ENCODE results near the gene UFSP1. TPM values are rescaled to one million over a fixed set of nuclear protein-coding genes. Genes with fewer than 3 reads are reported as not detected.
"Not testable (repeated sequence)": the region's sequence is repeated elsewhere in the genome, so short reads cannot be mapped to it uniquely, and the experiment has no call there.

UFSP1 gene
- total and polyA plus RNA-seq, 10 of the 15 experiments (the other 5 are each of a cell fraction or from before 2014, with no cell fraction given): 0.14 to 10.6 (median 2.8) TPM

DNA sequence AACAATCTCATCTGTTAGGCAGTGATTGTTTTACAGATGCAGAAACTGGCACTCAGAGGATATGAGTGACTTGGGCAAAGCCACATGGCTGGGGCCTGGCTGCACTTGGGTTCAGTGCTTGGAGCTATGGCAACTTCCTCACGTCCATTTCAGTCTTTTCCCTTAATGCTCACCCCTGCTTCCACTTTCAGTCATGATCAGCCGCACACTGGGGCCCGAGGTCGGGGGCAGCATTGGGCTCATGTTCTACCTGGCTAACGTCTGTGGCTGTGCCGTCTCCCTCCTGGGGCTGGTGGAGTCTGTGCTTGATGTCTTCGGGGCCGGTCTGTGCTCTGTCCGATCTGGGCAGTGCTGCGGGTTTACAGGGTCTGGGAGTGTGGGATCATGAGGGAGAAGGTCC is 34.0 kb downstream of the UFSP1 start:
- no TSS peak for BruUV-seq (replicated peaks)
- no peak overlapping the region for H3K27ac ChIP-seq (ENCODE audit: control insufficient read depth, insufficient read depth)
- no peak overlapping the region for H2AFZ ChIP-seq (ENCODE audit: control insufficient read depth, low read depth, low read length)
- peaks cover 2 to 5% of the 10 kb centered on the region in 2 experiments; a peak in 2 of 4 replicates for H3K36me3 ChIP-seq (ENCODE audit: control insufficient read depth in 2 of 2, insufficient read depth in 2 of 2, low read length in 1 of 2)
- H3K9ac ChIP-seq (ENCODE audit: control insufficient read depth, insufficient read depth, low read length): no peak overlapping the region
- no peaks in the 10 kb centered on the region for H3K27me3 ChIP-seq (replicated peaks in 1 of 2; ENCODE audit: control insufficient read depth in 2 of 2, insufficient read depth in 2 of 2, low read length in 1 of 2)
- no peak for TF ChIP-seq CBFB (IDR thresholded peaks at IDR 0.05; ENCODE audit: low read depth)
- TF ChIP-seq GATAD2B (conservative IDR thresholded peaks at IDR 0.05; ENCODE audit: low read depth): no peak
- TF ChIP-seq POU2F2 (IDR thresholded peaks at IDR 0.05; ENCODE audit: borderline replicate concordance, low read depth, low read length): no peak
- TF ChIP-seq, protein P1, sequence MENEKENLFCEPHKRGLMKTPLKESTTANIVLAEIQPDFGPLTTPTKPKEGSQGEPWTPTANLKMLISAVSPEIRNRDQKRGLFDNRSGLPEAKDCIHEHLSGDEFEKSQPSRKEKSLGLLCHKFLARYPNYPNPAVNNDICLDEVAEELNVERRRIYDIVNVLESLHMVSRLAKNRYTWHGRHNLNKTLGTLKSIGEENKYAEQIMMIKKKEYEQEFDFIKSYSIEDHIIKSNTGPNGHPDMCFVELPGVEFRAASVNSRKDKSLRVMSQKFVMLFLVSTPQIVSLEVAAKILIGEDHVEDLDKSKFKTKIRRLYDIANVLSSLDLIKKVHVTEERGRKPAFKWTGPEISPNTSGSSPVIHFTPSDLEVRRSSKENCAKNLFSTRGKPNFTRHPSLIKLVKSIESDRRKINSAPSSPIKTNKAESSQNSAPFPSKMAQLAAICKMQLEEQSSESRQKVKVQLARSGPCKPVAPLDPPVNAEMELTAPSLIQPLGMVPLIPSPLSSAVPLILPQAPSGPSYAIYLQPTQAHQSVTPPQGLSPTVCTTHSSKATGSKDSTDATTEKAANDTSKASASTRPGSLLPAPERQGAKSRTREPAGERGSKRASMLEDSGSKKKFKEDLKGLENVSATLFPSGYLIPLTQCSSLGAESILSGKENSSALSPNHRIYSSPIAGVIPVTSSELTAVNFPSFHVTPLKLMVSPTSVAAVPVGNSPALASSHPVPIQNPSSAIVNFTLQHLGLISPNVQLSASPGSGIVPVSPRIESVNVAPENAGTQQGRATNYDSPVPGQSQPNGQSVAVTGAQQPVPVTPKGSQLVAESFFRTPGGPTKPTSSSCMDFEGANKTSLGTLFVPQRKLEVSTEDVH (IDR thresholded peaks at IDR 0.05; ENCODE audit: low read depth, partially characterized antibody): no peak
- no peak for TF ChIP-seq TCF7 (IDR thresholded peaks at IDR 0.05; ENCODE audit: borderline replicate concordance)
- no peak for TF ChIP-seq REST (IDR thresholded peaks at IDR 0.05; ENCODE audit: low read depth, low read length)
- DNase-seq (ENCODE audit: low read depth, low spot score) (no peak), FAIRE-seq (no peak), ATAC-seq (no peak)
- peaks cover 10% of the 10 kb centered on the region for H3K79me2 ChIP-seq (ENCODE audit: control insufficient read depth, insufficient read depth, low read length)
- peaks cover 2% of the 10 kb centered on the region for H3K4me1 ChIP-seq (ENCODE audit: control insufficient read depth, insufficient read depth, low read length)
- CTCF ChIA-PET: no interaction called here
- no peaks in the 10 kb centered on the region for H3K9me3 ChIP-seq (replicated peaks; ENCODE audit: control insufficient read depth, insufficient read depth, low read length)
- H3K4me2 ChIP-seq (ENCODE audit: control insufficient read depth, insufficient read depth): no peak overlapping the region
- 51% methylated on average over 10 of the region's 10 CpGs for WGBS (ENCODE audit: insufficient coverage, insufficient replicate concordance, low lambda C conversion rate, missing lambda C conversion rate)
- POLR2A ChIA-PET: interaction anchor here (1.0 kb wide), 1 partner anchor 20 kb away, joined by 4 read pairs; the partner anchor contains the start of gene SRRT
- intact Hi-C loops (cut with micrococcal nuclease; ENCODE audit: unreplicated experiment) (no loop called here), in situ Hi-C loops (cut with MboI) (loop anchor here (10.0 kb wide), 2 partner anchors 151 to 381 kb away; partner anchors contain the start of genes POP7 and TSC22D4)
- H4K20me1 ChIP-seq (ENCODE audit: control insufficient read depth, insufficient read depth): no peaks in the 10 kb centered on the region
- RAD21 ChIA-PET (ENCODE audit: unreplicated experiment): no interaction called here
- no peak overlapping the region for H3K4me3 ChIP-seq
- SMC1A ChIA-PET (ENCODE audit: uncharacterized antibody, unreplicated experiment): no interaction called here

GRCh38 chr7:100854899-100855298 is 34.6 kb downstream of the UFSP1 start:
- H4K20me1 ChIP-seq (ENCODE audit: control insufficient read depth, insufficient read depth); H3K27me3 ChIP-seq (replicated peaks in 1 of 2; ENCODE audit: control insufficient read depth in 2 of 2, insufficient read depth in 2 of 2, low read length in 1 of 2); H2AFZ ChIP-seq (ENCODE audit: control insufficient read depth, low read depth, low read length); H3K4me2 ChIP-seq (ENCODE audit: control insufficient read depth, insufficient read depth); H3K4me3 ChIP-seq; H3K4me1 ChIP-seq (ENCODE audit: control insufficient read depth, insufficient read depth, low read length); ATAC-seq; DNase-seq (ENCODE audit: low read depth, low spot score); H3K27ac ChIP-seq (ENCODE audit: control insufficient read depth, insufficient read depth); H3K36me3 ChIP-seq (ENCODE audit: control insufficient read depth in 2 of 2, insufficient read depth in 2 of 2, low read length in 1 of 2); RAD21 ChIA-PET (ENCODE audit: unreplicated experiment); intact Hi-C loops (cut with micrococcal nuclease; ENCODE audit: unreplicated experiment); SMC1A ChIA-PET (ENCODE audit: uncharacterized antibody, unreplicated experiment); H3K79me2 ChIP-seq (ENCODE audit: control insufficient read depth, insufficient read depth, low read length); BruUV-seq (replicated peaks); FAIRE-seq; H3K9me3 ChIP-seq (replicated peaks; ENCODE audit: control insufficient read depth, insufficient read depth, low read length); H3K9ac ChIP-seq (ENCODE audit: control insufficient read depth, insufficient read depth, low read length): not testable (repeated sequence)
- POLR2A ChIA-PET: interaction anchor here (1.7 kb wide), 1 partner anchor 20 kb away, joined by 8 read pairs; the partner anchor contains the start of gene SRRT
- CTCF ChIA-PET: interaction anchor here (7.7 kb wide), 1 partner anchor 53 kb away, joined by 238 read pairs; no protein-coding TSS in a partner anchor
- 87% methylated on average over 9 of the region's 9 CpGs for WGBS (ENCODE audit: insufficient coverage, insufficient replicate concordance, low lambda C conversion rate, missing lambda C conversion rate)
- in situ Hi-C loops (cut with MboI): loop anchor here (10.0 kb wide), 2 partner anchors 150 to 380 kb away; partner anchors contain the start of genes POP7 and TSC22D4
